ENCODE measurements around the gene LRRC1.

Gene LRRC1

DNA sequence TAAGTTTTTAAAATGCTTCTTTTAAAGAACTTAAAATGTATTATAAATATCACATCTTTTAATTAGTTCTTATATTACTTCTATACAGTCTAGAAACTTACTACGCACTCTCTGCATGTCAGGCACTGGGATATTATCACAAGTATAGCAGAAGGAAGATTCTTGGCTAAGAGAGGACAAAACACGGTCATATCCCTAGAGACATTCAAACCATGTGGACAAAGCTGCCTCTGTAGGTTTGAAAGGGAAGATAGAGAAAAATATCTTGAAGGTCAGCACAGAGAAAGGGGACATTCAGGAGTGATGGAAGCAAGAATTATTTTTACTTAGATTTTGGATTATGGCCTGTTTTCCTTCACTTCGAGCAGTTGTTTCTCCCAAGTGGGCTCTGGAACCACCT, 64.1 kb downstream of the LRRC1 start:
- TF ChIP-seq ZFX (IDR thresholded peaks at IDR 0.05) = no peak
- TF ChIP-seq, protein P1, sequence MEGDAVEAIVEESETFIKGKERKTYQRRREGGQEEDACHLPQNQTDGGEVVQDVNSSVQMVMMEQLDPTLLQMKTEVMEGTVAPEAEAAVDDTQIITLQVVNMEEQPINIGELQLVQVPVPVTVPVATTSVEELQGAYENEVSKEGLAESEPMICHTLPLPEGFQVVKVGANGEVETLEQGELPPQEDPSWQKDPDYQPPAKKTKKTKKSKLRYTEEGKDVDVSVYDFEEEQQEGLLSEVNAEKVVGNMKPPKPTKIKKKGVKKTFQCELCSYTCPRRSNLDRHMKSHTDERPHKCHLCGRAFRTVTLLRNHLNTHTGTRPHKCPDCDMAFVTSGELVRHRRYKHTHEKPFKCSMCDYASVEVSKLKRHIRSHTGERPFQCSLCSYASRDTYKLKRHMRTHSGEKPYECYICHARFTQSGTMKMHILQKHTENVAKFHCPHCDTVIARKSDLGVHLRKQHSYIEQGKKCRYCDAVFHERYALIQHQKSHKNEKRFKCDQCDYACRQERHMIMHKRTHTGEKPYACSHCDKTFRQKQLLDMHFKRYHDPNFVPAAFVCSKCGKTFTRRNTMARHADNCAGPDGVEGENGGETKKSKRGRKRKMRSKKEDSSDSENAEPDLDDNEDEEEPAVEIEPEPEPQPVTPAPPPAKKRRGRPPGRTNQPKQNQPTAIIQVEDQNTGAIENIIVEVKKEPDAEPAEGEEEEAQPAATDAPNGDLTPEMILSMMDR (conservative IDR thresholded peaks at IDR 0.05) = no peak

DNA sequence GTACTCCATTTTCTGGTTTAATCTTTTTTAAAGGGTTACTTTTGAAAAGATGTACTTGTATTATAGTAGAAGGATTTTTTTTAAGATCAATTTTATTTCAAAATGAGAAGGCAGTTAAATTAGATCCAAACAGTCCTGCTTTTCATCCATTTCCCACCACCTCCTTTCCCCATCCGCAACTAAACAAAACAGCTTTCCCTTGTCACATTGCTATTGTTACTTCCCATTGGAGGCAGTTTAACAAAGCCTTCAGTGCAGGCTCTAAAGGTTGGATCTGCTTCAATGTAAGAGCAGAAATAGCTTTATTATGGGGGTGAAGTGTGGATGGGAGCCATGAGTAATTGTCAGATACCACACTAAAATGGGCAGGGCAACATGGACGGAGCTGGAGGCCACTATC, 65.7 kb downstream of the LRRC1 start:
- H3K27ac ChIP-seq = no peak overlapping the region
- TF ChIP-seq, protein P1 (conservative IDR thresholded peaks at IDR 0.05) = no peak
- no peak for TF ChIP-seq ZFX (IDR thresholded peaks at IDR 0.05)

More for the DNA sequence above, 64.1 kb downstream of the LRRC1 start:
- no peak overlapping the region for H3K27ac ChIP-seq

DNA sequence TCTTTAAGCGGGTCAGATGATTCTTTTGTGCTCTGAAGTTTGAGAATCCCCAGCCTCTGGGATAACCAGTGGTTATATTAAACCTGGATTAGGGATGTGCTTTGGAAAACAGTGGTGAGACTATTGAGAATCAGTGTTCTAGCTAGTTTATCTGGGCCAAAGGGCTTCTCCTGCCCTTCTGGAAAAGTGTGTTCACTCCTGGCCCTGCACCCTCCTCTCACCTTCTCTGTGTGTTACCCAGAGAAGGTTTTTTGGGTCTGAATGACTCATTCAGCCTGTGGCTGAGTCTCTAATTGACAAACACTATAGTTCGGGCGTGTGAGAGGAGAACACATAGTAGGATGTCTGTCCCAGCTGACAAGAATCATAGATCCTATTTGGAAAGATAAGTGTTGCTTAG, 66.7 kb downstream of the LRRC1 start:
- no peak for TF ChIP-seq ZFX (IDR thresholded peaks at IDR 0.05)
- TF ChIP-seq, protein P1 (conservative IDR thresholded peaks at IDR 0.05) = no peak
- H3K27ac ChIP-seq = no peak overlapping the region

DNA sequence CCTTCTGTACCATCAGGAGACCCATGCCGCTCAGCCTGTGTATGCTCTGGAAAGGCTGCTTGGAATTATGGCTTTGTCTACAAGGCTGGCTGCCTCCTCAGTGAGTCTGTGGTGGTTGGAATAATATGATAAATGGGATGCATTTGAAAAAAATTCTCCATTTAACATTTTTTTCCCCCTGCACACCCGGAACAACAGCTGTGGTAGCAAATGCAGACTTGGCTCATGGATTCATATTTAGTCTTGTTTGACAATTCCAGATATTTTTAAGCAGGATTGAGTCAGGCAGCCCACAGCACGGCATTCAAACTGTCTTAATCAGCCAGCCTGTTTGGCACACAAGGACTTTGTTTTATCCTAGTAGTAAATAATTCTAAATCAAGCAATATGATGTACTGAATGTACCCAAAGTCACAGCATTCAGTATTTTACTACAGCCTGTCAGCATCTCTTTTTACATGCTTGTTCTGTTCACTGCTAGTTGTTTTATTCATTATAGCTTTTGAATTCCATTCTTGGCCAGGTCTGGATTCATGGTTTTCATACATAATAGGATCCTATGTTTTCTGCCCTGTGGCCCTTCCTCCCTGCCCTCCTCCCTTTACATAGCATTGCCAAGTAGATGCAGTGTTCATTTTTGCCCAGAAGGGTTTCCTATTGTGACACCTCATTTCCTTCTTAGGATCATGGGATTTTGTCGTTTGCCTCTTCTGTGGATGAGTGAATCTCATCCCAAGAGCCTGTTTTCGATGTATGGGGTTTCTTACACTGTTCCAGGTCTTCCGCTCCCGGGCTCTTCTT, 68.1 kb downstream of the LRRC1 start:
- no peak for TF ChIP-seq ZFX (IDR thresholded peaks at IDR 0.05)
- TF ChIP-seq, protein P1 (conservative IDR thresholded peaks at IDR 0.05) = no peak
- no peak overlapping the region for H3K27ac ChIP-seq

DNA sequence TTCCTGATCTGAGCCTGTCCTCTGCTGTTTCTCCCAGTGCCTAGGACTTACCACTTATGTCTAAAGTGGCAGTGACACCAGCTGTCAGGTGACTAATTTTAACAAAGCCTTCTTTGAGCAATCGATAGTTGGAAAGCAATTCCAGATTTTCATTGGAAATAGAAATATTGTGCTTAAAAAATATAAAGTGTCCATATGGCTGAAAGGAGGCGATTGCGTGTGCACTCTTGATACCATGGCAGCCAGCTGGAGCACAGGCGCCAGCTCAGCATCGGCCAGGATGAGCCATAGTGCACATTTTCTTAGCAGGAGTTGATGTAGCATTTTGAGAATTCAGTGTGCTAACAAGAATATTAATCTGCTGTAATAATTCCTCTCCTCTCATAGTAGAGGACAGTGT, 70.0 kb downstream of the LRRC1 start:
- TF ChIP-seq ZFX (IDR thresholded peaks at IDR 0.05) = no peak
- TF ChIP-seq, protein P1 (conservative IDR thresholded peaks at IDR 0.05) = no peak
- H3K27ac ChIP-seq = no peak overlapping the region

DNA sequence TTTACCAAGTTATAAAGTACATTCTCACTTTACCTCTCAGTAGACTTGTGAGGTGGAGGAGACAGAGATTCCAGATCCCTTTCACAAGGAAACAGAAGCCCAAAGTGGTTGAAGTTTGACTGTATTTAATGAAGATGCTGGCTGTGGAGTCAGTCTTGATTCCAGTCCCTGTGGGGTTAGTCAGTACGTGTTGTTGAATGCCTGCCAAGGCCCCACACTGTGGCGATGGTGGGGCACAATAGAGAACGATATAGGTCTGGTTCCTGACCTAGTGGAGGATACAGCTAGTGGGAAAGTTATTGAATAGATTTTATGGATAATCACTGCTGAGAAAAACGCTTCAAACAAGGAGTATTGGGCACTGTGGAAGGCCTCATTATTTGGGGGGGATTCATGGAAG, 71.4 kb downstream of the LRRC1 start:
- H3K27ac ChIP-seq = no peak overlapping the region
- TF ChIP-seq, protein P1 (conservative IDR thresholded peaks at IDR 0.05) = no peak

DNA sequence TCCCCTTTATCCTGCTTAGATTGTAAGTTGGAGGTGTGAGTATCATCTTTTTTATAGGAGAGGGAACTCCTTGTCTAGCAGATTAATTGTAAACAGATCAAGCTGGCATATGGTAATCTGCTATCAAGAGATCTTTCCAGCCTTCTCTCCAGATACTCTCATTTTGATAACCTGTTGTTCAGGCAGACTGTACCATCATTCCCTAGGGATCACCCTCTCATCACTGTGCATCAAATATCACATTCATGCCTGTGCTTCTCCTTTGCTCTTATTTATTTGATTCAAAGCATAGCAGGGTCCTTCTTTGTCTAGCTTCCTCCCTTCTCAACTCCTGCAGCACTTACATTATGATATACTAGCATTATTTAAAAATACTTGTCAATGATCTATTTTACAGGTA, 73.8 kb downstream of the LRRC1 start:
- no peak for TF ChIP-seq ZFX (IDR thresholded peaks at IDR 0.05)
- TF ChIP-seq, protein P1 (conservative IDR thresholded peaks at IDR 0.05) = no peak
- H3K27ac ChIP-seq = no peak overlapping the region

Data from C4-2B (cell line).